ENCODE data around the gene ABCC4. TPM values are rescaled to one million over a fixed set of nuclear protein-coding genes. Genes with fewer than 3 reads are reported as not detected.

ABCC4 gene
- total and polyA plus RNA-seq, 9 of the 15 experiments (the other 6 are each of a cell fraction or from before 2014, with no cell fraction given), result 9.4 to 46.1 (median 25.4) TPM

DNA sequence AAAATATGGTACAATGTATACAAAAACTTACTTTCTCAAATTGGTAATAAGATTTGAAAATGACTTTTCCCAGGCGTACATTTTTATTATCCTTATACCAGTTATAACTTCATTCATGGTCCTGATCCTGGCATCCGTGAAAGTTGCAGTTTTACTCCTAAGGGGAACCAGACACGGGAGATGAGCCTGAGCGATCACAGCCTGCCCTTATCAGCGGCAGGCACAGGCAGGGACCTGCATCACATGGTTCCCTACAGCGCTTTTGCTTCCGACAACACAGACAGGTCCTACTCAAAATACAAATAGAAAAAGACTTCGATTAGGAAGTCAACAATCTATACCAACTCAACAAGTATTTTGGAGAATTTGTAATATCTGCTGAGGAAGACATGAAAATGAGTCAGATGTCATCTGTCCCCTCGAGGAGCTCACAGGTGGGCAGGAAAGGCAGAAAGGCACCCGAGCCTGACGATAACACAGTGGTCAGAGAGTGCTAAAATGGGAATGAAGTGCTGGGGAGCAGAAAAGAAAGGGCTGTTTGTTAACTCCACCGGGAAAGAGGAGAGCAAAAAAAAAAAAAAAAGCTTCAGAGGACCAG lies 93.4 kb downstream of the ABCC4 start (continued):
- TF ChIP-seq, protein P1, sequence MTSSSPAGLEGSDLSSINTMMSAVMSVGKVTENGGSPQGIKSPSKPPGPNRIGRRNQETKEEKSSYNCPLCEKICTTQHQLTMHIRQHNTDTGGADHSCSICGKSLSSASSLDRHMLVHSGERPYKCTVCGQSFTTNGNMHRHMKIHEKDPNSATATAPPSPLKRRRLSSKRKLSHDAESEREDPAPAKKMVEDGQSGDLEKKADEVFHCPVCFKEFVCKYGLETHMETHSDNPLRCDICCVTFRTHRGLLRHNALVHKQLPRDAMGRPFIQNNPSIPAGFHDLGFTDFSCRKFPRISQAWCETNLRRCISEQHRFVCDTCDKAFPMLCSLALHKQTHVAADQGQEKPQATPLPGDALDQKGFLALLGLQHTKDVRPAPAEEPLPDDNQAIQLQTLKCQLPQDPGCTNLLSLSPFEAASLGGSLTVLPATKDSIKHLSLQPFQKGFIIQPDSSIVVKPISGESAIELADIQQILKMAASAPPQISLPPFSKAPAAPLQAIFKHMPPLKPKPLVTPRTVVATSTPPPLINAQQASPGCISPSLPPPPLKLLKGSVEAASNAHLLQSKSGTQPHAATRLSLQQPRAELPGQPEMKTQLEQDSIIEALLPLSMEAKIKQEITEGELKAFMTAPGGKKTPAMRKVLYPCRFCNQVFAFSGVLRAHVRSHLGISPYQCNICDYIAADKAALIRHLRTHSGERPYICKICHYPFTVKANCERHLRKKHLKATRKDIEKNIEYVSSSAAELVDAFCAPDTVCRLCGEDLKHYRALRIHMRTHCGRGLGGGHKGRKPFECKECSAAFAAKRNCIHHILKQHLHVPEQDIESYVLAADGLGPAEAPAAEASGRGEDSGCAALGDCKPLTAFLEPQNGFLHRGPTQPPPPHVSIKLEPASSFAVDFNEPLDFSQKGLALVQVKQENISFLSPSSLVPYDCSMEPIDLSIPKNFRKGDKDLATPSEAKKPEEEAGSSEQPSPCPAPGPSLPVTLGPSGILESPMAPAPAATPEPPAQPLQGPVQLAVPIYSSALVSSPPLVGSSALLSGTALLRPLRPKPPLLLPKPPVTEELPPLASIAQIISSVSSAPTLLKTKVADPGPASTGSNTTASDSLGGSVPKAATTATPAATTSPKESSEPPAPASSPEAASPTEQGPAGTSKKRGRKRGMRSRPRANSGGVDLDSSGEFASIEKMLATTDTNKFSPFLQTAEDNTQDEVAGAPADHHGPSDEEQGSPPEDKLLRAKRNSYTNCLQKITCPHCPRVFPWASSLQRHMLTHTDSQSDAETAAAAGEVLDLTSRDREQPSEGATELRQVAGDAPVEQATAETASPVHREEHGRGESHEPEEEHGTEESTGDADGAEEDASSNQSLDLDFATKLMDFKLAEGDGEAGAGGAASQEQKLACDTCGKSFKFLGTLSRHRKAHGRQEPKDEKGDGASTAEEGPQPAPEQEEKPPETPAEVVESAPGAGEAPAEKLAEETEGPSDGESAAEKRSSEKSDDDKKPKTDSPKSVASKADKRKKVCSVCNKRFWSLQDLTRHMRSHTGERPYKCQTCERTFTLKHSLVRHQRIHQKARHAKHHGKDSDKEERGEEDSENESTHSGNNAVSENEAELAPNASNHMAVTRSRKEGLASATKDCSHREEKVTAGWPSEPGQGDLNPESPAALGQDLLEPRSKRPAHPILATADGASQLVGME (CRISPR knock-in tag; IDR thresholded peaks at IDR 0.05), result no peak
- no peak for TF ChIP-seq E2F3 (CRISPR knock-in tag; IDR thresholded peaks at IDR 0.05)
- TF ChIP-seq RAD21 (CRISPR knock-in tag; conservative IDR thresholded peaks at IDR 0.05 in 1 of 2, IDR thresholded peaks at IDR 0.05 in 1 of 2), result no peak
- no peak for TF ChIP-seq CHD1 (IDR thresholded peaks at IDR 0.05; ENCODE audit: low read length)
- peak; percentile 55 for TF ChIP-seq CBFA2T2 (conservative IDR thresholded peaks at IDR 0.05)
- peak; percentile 79 for TF ChIP-seq ARID1B (IDR thresholded peaks at IDR 0.05)
- TF ChIP-seq OTX1 (CRISPR knock-in tag; IDR thresholded peaks at IDR 0.05), result no peak
- TF ChIP-seq ELF4 (CRISPR knock-in tag; IDR thresholded peaks at IDR 0.05), result no peak
- no peak for TF ChIP-seq MCM3 (IDR thresholded peaks at IDR 0.05)
- TF ChIP-seq SMAD2 (IDR thresholded peaks at IDR 0.05; ENCODE audit: low read depth, low read length), result no peak
- TF ChIP-seq, protein P2, sequence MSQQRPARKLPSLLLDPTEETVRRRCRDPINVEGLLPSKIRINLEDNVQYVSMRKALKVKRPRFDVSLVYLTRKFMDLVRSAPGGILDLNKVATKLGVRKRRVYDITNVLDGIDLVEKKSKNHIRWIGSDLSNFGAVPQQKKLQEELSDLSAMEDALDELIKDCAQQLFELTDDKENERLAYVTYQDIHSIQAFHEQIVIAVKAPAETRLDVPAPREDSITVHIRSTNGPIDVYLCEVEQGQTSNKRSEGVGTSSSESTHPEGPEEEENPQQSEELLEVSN (IDR thresholded peaks at IDR 0.05; ENCODE audit: borderline replicate concordance in 1 of 2, extremely low read depth in 1 of 2, insufficient read depth in 1 of 2, insufficient read length in 1 of 2, low read depth in 1 of 2, low read length in 1 of 2, poor library complexity in 1 of 2, severe bottlenecking in 1 of 2), result no peak
- TF ChIP-seq, protein P3, sequence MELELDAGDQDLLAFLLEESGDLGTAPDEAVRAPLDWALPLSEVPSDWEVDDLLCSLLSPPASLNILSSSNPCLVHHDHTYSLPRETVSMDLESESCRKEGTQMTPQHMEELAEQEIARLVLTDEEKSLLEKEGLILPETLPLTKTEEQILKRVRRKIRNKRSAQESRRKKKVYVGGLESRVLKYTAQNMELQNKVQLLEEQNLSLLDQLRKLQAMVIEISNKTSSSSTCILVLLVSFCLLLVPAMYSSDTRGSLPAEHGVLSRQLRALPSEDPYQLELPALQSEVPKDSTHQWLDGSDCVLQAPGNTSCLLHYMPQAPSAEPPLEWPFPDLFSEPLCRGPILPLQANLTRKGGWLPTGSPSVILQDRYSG (tag; conservative IDR thresholded peaks at IDR 0.05; ENCODE audit: low read depth), result no peak
- TF ChIP-seq ZNF274 (IDR thresholded peaks at IDR 0.05; ENCODE audit: borderline replicate concordance, low read depth, low read length), result no peak
- TF ChIP-seq, protein P4, sequence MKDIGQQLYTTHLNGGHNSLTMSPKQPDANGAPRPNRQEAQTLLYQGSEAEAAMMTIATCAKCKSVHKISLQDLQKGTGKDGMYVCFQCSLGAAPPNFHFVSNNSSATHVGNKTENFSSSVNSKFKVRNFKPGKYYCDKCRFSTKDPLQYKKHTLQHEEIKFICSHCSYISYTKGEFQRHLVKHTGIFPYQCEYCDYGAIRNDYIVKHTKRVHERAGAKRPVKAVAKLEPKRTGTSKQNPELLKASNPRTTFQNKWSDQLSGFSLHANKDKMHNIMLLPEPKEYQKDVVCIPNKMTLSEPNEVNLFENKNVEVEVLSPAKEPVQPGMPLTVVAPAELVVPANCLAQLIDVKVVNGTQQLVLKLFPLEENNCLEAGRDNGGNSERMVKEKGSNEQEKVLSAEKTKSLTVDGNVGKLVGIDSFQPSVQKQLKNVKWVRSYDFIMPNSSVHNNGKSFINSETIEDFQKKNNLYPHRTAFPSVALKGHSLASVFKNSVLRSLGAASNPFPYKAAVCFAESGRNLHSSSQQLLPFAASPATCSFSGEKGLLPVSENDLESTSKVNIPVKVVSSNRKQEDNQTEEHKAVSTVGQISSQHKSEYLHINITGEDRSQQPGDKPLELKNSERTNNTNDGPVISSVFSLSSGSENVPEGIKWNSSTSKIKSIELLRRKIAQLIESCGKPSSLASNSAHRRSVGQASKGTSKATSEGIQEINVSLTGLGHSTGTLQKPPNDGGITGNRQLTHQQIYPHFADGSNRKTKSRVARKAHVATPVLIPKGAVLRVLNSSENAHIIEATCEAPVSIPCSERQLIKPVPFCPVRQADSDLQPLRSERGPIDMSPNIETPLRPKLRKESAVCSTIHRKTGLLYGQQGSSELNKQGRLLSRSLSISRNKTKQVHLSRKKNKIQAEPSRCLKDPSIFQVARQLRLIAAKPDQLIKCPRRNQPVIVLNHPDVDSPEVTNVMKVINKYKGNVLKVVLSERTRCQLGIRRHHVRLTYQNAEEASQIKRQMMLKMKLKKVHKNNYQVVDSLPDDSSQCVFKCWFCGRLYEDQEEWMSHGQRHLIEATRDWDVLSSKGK (CRISPR knock-in tag; IDR thresholded peaks at IDR 0.05), result no peak

Data from K562 (cell line).